ENCODE measurements around the gene HDAC9. TPM values are rescaled to one million over a fixed set of nuclear protein-coding genes. Genes with fewer than 3 reads are reported as not detected.

HDAC9 gene
- total RNA-seq, 1 experiment from 2014 or later, result 7.7 TPM

DNA sequence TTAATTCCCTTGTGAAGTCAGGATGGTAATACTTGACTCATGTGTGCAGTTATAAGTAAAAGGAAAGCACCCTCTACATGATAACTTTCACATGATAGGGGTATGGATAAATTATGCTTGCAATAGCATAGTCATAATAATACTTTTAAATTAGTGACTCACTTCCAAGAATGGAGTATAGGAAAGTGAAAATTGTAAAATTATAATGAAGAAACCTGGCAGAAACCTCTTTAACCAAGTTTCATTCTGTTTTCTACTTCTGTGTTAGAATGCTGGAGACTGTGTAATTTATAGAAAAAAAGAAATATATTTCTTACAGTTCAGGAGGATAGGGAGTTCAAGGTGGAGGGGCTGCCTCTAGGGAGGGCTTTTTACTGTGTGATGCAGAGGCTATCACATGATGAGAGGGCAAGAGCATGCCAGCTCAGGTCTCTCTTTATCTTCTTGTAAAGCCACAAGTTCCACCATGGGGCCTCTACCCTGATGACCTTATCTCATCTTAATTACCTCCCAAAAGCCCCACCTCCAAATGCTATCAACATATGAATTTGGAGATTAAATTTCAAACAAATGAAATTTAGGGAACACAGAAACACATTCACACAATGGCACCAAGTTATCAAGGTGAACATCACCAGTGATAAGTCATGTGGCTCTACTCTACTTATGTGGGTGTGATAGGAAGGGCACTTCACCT lies 43.2 kb downstream of the HDAC9 start:
- Histone ChIP-seq H2BK120ac (ENCODE audit: low read depth, low read length, poor library complexity, severe bottlenecking) (no peak overlapping the region), H4K5ac (ENCODE audit: insufficient read length, low read depth, low read length) (no peak overlapping the region), H2BK15ac (ENCODE audit: low read depth, low read length) (no peak overlapping the region), H3K4me1 (ENCODE audit: insufficient read depth, low read length) (peaks cover 2% of the 10 kb centered on the region; the same call in 1 of the 2 replicates), H3K27ac (ENCODE audit: insufficient read length, low read depth, low read length) (no peak overlapping the region), H3K79me2 (ENCODE audit: insufficient read depth, low read length) (no peaks in the 10 kb centered on the region), H3K27me3 (ENCODE audit: insufficient read depth, low read length) (no peaks in the 10 kb centered on the region), H4K8ac (replicated peaks; ENCODE audit: insufficient read length, low read depth, low read length) (no peak overlapping the region), H2BK12ac (ENCODE audit: insufficient read length, low read depth, low read length) (no peak overlapping the region), H3K23me2 (ENCODE audit: insufficient read length, low read depth, low read length, poor library complexity, severe bottlenecking) (no peaks in the 10 kb centered on the region), H3K56ac (ENCODE audit: insufficient read length, low read depth, low read length) (no peak overlapping the region), H3K4ac (ENCODE audit: low read depth, low read length) (no peak overlapping the region), H2AFZ (ENCODE audit: low read length) (no peak overlapping the region), H3K18ac (ENCODE audit: insufficient read length, low read depth, low read length) (no peak overlapping the region), H2AK5ac (ENCODE audit: insufficient read length, low read length) (no peak overlapping the region), H2BK5ac (ENCODE audit: insufficient read length, low read length) (no peak overlapping the region), H4K20me1 (ENCODE audit: control insufficient read depth, insufficient read depth, insufficient read length) (no peaks in the 10 kb centered on the region), H3T11ph (ENCODE audit: low read length) (no peak overlapping the region), H3K9ac (ENCODE audit: extremely low read depth, insufficient read length, low read length) (no peak overlapping the region), H3K9me3 (ENCODE audit: control insufficient read depth, low read depth, low read length) (no peaks in the 10 kb centered on the region), H3K79me1 (ENCODE audit: insufficient read depth, low read depth, low read length, poor library complexity, severe bottlenecking) (no peaks in the 10 kb centered on the region), H3K23ac (ENCODE audit: insufficient read length, low read depth, low read length) (no peak overlapping the region), H3K4me2 (ENCODE audit: insufficient read depth, insufficient read length, low read length) (no peak overlapping the region), H2BK20ac (ENCODE audit: low read depth, low read length, poor library complexity, severe bottlenecking) (no peak overlapping the region), H3K14ac (ENCODE audit: insufficient read depth, low read length) (no peak overlapping the region), H4K91ac (ENCODE audit: insufficient read length, low read depth, low read length) (no peak overlapping the region)
- no peak overlapping the region for H3K27ac Mint-ChIP-seq
- TF ChIP-seq, protein P1, sequence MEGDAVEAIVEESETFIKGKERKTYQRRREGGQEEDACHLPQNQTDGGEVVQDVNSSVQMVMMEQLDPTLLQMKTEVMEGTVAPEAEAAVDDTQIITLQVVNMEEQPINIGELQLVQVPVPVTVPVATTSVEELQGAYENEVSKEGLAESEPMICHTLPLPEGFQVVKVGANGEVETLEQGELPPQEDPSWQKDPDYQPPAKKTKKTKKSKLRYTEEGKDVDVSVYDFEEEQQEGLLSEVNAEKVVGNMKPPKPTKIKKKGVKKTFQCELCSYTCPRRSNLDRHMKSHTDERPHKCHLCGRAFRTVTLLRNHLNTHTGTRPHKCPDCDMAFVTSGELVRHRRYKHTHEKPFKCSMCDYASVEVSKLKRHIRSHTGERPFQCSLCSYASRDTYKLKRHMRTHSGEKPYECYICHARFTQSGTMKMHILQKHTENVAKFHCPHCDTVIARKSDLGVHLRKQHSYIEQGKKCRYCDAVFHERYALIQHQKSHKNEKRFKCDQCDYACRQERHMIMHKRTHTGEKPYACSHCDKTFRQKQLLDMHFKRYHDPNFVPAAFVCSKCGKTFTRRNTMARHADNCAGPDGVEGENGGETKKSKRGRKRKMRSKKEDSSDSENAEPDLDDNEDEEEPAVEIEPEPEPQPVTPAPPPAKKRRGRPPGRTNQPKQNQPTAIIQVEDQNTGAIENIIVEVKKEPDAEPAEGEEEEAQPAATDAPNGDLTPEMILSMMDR (conservative IDR thresholded peaks at IDR 0.05), result no peak
- no peak for DNase-seq
- H3K27me3 Mint-ChIP-seq (ENCODE audit: low read depth), result no peaks in the 10 kb centered on the region
- no peaks in the 10 kb centered on the region for H3K9me3 Mint-ChIP-seq
- H3K4me3 Mint-ChIP-seq, result no peak overlapping the region
- peaks cover 18% of the 10 kb centered on the region in 2 experiments for H3K4me1 Mint-ChIP-seq
- H3K36me3 Mint-ChIP-seq (ENCODE audit: insufficient read depth in 1 of 3, low read depth in 3 of 3), result no peaks in the 10 kb centered on the region

All from H9 (cell line).